Left lung (tissue), 10 donors: Measurements from ENCODE around the gene LRFN3. TPM values are rescaled to one million over a fixed set of nuclear protein-coding genes. Genes with fewer than 3 reads are reported as not detected.
A peak's percentile ranks its signal among the peaks of the same experiment; 100 is the strongest.
"Not testable (repeated sequence)": the region's sequence is repeated elsewhere in the genome, so short reads cannot be mapped to it uniquely, and the experiment has no call there.

ENCODE experiments used
- ATAC-seq: fragments of 200-7000 bp; cut with Tn5 transposase; one replicate; pipeline ENCODE4 v1.9.1; 2020; ENCODE audit warnings: moderate library complexity
- DNase-seq, 4 donors: peaks; one replicate each; pipeline ENCODE4 v3.0.0-alpha.2; 2013 to 2020
- H3K27ac ChIP-seq, 2 donors: fragments of 200-600 bp; sonication (generic) in 1 of 2; one replicate each; pipeline versions ENCODE4 v1.5.0 to v1.8.0; 2020 to 2021
- H3K27me3 ChIP-seq, 2 donors: fragments of 200-600 bp; sonication (generic) in 1 of 2; one replicate each; pipeline versions ENCODE4 v1.5.0 to v1.8.0; 2020 to 2021
- H3K36me3 ChIP-seq, 2 donors: fragments of 200-600 bp; sonication (generic) in 1 of 2; one replicate each; pipeline versions ENCODE4 v1.5.0 to v1.8.0; 2020 to 2021
- H3K4me1 ChIP-seq, 2 donors: fragments of 200-600 bp; one replicate each; pipeline ENCODE4 v1.8.0; 2021
- H3K4me3 ChIP-seq, 2 donors: fragments of 200-600 bp; sonication (generic) in 1 of 2; one replicate each; pipeline versions ENCODE4 v1.5.0 to v1.8.0; 2020 to 2021; ENCODE audit warnings: mild to moderate bottlenecking in 1 of 2
- H3K9me3 ChIP-seq, 2 donors: fragments of 200-600 bp; sonication (generic) in 1 of 2; one replicate each; pipeline versions ENCODE4 v1.5.0 to v1.8.0; 2020 to 2021
- CTCF ChIP-seq, 2 donors: fragments of 200-600 bp; sonication (generic) in 1 of 2; IDR thresholded peaks; one replicate each; pipeline versions ENCODE4 v1.5.0 to v1.8.0; 2021; ENCODE audit warnings: antibody characterized with exemption in 2 of 2
- intact Hi-C, 2 donors: fragments of 100-400 bp; cut with DNase I; formaldehyde crosslinking; loops; one replicate each; pipeline versions ENCODE4 v1.11.2 to v1.14.2; 2022
- polyA plus RNA-seq, 6 donors: library from polyadenylated mRNA; unstranded; fragments of 120-200 nt; gene quantifications; one replicate each; pipeline ENCODE4 v1.2.1, GENCODE V29; 2013; ENCODE audit not compliant: insufficient read length in 6 of 6
- total RNA-seq, 2 donors: library from RNA; stranded (reverse); fragmentation: NEBNext Ultra II Directional; extraction: Animal tissue kit (Norgen Biotek cat#: 25700); gene quantifications; one replicate each; pipeline ENCODE4 v1.2.1, GENCODE V29; 2021
- donor health status: DM: no; HTN: yes; CAD: no.
- donor health status: DM: no; HTN: no; CAD: no.

LRFN3 gene
- total and polyA plus RNA-seq, 8 donors: 8.0 to 14.8 (median 12.3) TPM

DNA sequence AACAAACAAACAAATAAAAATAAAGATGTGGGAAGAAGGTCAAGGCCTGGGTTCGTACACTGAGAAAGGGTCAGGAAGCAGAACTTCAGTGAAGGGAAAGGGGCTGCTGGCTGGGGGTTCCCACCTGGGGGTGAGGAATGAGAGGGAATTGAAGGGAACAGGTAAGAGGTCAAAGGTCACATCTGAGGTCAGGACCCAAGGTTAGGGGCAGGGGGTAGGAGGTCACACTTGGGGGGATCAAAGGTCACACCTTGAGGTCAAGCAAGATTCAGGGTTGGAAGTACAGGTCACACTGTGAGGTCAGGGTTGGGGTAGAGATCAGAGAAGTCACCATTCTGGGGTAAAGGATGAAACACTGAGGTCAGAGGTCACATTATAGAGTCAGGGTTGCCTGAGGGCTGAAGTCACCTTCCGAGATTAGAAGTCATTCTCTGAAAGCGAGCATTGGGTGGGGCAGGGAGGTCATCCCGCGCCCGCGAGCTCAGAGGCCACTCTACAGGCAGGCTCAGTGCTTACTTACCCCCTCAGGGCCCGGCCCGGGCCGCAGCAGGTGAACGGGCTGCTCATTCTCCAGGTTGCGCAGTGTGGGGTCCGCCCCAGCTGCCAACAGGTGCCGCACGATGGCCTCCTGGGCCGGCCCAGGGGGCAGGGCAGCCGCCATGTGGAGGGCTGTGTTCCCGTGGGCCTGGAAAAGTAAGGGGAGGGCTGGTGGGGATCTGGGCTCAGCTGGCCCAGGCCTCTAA is 46.6 kb upstream of the LRFN3 start:
- Histone ChIP-seq H3K4me3 (no peak overlapping the region), H3K4me1 (no peaks in the 10 kb centered on the region), H3K36me3 (peaks cover 0 to 86% of the 10 kb centered on the region in 2 donors), H3K27me3 (no peaks in the 10 kb centered on the region), H3K9me3 (no peaks in the 10 kb centered on the region), H3K27ac (no peak overlapping the region)
- intact Hi-C loops: no loop called here
- DNase-seq (no peak), ATAC-seq (no peak)
- no peak for TF ChIP-seq CTCF (IDR thresholded peaks at IDR 0.05)

DNA sequence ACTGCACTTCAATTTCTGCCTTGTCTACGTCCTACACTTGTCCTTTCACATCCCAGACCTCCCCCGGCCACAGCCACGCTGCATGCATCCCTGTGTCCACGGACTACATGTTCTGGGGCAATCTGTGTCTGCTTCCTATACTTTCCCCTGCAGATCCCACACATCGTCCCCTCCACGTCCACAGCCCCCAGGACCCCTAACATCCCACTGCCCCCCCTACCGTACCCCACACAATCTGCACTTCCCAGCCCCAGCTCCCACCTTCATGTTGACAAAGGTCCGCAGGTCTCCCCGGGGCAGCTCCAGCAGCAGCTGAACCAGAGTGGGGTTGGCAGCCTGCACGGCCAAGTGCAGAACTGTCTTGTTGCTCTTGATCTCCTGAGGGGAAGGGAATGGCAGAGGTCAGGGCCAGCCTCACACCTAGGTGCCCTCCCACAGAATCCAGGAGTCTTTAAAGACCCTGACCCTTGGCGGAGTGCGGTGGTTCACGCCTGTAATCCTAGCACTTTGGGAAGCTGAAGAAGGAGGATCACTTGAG is 46.0 kb upstream of the LRFN3 start:
- Histone ChIP-seq H3K4me3 (no peak overlapping the region), H3K9me3 (no peaks in the 10 kb centered on the region), H3K4me1 (peaks cover 0 to under 1% of the 10 kb centered on the region in 2 donors), H3K36me3 (peaks cover 0 to 93% of the 10 kb centered on the region in 2 donors), H3K27ac (no peak overlapping the region), H3K27me3 (no peaks in the 10 kb centered on the region)
- DNase-seq: no peak
- intact Hi-C loops: no loop called here
- TF ChIP-seq CTCF (IDR thresholded peaks at IDR 0.05): no peak
- ATAC-seq: no peak

GRCh38 chr19:35891819-35892218 is 44.4 kb upstream of the LRFN3 start:
- peak in 1 of 4 donors; percentile 3 for DNase-seq
- H3K9me3 ChIP-seq, intact Hi-C loops, H3K27me3 ChIP-seq, H3K27ac ChIP-seq, ATAC-seq, H3K4me3 ChIP-seq: not testable (repeated sequence)
- H3K4me1 ChIP-seq: peaks cover 0 to 11% of the 10 kb centered on the region in 2 donors
- H3K36me3 ChIP-seq: peaks cover 0 to 100% of the 10 kb centered on the region in 2 donors

DNA sequence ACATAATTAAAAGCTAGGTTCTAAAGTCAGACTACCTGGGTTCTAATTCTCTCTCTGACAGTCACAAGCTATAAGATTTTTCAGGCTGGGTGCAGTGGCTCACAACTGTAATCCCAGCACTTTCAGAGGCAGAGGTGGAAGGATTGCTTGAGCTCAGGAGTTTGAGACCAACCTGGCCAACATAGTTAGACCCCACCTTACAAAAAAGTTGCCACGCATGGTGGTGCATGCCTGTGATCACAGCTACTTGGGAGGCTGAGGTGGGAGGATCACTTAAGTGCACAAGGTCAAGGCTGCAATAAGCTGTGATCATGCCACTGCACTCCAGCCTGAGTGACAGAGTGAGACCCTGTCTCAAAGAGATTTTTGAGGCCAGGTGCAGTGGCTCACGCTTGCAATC is 41.8 kb upstream of the LRFN3 start:
- H3K27me3 ChIP-seq: no peaks in the 10 kb centered on the region
- DNase-seq (peak in 1 of 4 donors; percentile 3), ATAC-seq (no peak)
- peaks cover 8 to 30% of the 10 kb centered on the region in 2 donors for H3K4me1 ChIP-seq
- intact Hi-C loops: no loop called here
- peaks cover 0 to 87% of the 10 kb centered on the region in 2 donors for H3K36me3 ChIP-seq
- H3K4me3 ChIP-seq: no peak overlapping the region
- H3K9me3 ChIP-seq: no peaks in the 10 kb centered on the region
- TF ChIP-seq CTCF (IDR thresholded peaks at IDR 0.05): no peak
- H3K27ac ChIP-seq: no peak overlapping the region

- Histone ChIP-seq H3K27ac (no peak overlapping the region), H3K27me3 (no peaks in the 10 kb centered on the region), H3K4me1 (peaks cover 11 to 34% of the 10 kb centered on the region in 2 donors), H3K4me3 (no peak overlapping the region), H3K9me3 (no peaks in the 10 kb centered on the region), H3K36me3 (peaks cover 0 to 70% of the 10 kb centered on the region in 2 donors)
- ATAC-seq (no peak), DNase-seq (peak in 1 of 4 donors; percentile 68)
- TF ChIP-seq CTCF (IDR thresholded peaks at IDR 0.05): no peak
- intact Hi-C loops: no loop called here
Observed at GRCh38 chr19:35895911-35896642, 40.1 kb upstream of the LRFN3 start.
